ENCODE measurements around the gene ZNF235.
"Not testable (repeated sequence)": the region's sequence is repeated elsewhere in the genome, so short reads cannot be mapped to it uniquely, and the experiment has no call there.

The ZNF235 gene

GRCh38 chr19:44255705-44256411 is 49.0 kb downstream of the ZNF235 start:
- DNase-seq (ENCODE audit: low read depth): no peak

DNA sequence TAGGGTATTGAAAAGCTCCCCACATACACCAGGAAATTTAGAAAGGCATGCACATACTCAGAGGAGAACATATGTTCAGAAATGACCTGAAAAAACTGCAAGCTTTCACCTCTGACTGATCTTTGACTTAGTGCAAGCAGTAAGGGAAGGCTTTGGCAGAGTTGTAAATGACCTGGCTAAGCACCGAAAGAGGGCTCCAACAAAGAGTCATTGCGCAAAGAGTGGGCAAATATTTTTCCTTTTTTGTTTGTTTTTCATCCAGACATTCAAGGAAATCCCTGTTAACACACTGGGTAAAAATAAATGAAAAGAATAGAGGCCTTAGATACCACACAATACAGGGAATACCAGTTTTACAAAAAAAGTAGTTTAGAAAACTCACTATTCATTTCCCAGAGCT is 50.3 kb downstream of the ZNF235 start:
- no peak for DNase-seq (ENCODE audit: low read depth)

- DNase-seq (ENCODE audit: low read depth): not testable (repeated sequence)
Observed at GRCh38 chr19:44253392-44253791, 51.4 kb downstream of the ZNF235 start.

DNA sequence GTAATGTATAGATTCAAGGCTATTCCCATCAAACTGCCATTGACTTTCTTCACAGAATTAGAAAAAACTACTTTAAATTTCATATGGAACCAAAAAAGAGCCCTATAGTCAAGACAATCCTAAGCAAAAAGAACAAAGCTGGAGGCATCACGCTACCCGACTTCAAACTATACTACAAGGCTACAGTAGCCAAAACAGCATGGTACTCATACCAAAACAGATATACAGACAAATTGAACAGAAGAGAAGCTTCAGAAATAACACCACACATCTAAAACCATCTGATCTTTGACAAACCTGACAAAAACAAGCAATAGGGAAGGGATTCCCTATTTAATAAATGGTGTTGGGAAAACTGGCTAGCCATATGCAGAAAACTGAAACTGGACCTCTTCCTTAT is 52.5 kb downstream of the ZNF235 start:
- DNase-seq (ENCODE audit: low read depth): not testable (repeated sequence)

GRCh38 chr19:44236384-44236783 is 68.4 kb downstream of the ZNF235 start:
- no peak for DNase-seq (ENCODE audit: low read depth)
